H1 (cell line): ENCODE measurements around the gene PCSK1N. TPM values are rescaled to one million over a fixed set of nuclear protein-coding genes. Genes with fewer than 3 reads are reported as not detected.

Source experiments
- PHF8 ChIP-seq: fragments of 200-600 bp; sonication (generic); conservative IDR thresholded peaks from 2 replicates; pipeline ENCODE4 v1.7.1; 2012; ENCODE audit warnings: low read depth, mild to moderate bottlenecking, inconsistent platforms, low read length, moderate library complexity
- RAD21 ChIP-seq, 2 experiments: IDR thresholded peaks in 1 of 2; conservative IDR thresholded peaks in 1 of 2; 2 replicates each; pipeline ENCODE4 v1.6.1; 2011; ENCODE audit warnings: low read depth in 2 of 2, low read length in 2 of 2, improper control_type of control experiment in 1 of 2, inconsistent platforms in 1 of 2, mild to moderate bottlenecking in 1 of 2, moderate library complexity in 1 of 2
- SIN3A ChIP-seq, 2 experiments: IDR thresholded peaks in 1 of 2; conservative IDR thresholded peaks in 1 of 2; 2 replicates each; pipeline ENCODE4 v1.6.1; 2011 to 2012; ENCODE audit warnings: low read length in 2 of 2, improper control_type of control experiment in 1 of 2, low read depth in 1 of 2, mild to moderate bottlenecking in 1 of 2
- polyA plus RNA-seq, 7 experiments: library from polyadenylated mRNA; depleted of rRNA in 3 of 7; stranded (reverse) in 5 of 7; unstranded in 2 of 7; fragments of >200 nt in 5 of 7; fragments of 200-250 nt in 2 of 7; gene quantifications; 1 replicate in 5 of 7; 2 replicates in 1 of 7; 4 replicates in 1 of 7; pipeline versions ENCODE4 v1.2.1 to v1.2.3, GENCODE V29; 2011 to 2013; ENCODE audit warnings: missing spikeins in 2 of 7, mixed read lengths in 2 of 7
- total RNA-seq: library from RNA; stranded (reverse); fragmentation: NEBNext Ultra II Directional; extraction: Animal tissue kit (Norgen Biotek cat#: 25700); gene quantifications from 2 replicates; pipeline ENCODE4 v1.2.1, GENCODE V29; 2021

The PCSK1N gene
- total and polyA plus RNA-seq, 2 of the 8 experiments (the other 6 are each of a cell fraction or from before 2014, with no cell fraction given), result 3.6 to 4.5 TPM

DNA sequence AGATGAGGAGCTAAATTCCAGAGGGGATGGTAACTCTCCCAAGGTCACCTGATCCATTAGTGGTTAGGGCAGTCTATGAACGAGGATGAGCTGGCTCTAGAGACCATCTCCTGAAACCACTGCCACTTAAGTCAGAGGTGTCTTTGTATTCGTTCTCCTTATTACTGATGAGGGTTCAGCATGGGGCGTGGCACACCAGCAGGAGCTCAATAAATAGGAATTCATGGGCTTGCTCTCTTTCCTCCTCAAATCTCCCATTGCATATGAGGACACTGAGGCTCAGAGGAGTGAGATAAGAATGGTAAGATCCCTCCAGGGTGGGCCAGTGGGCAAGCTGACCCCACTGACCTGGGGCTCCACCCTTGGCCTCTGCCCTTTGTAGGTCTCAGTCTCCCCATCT lies 50.7 kb downstream of the PCSK1N start (continued):
- TF ChIP-seq SIN3A (conservative IDR thresholded peaks at IDR 0.05 in 1 of 2, IDR thresholded peaks at IDR 0.05 in 1 of 2; ENCODE audit: low read depth in 1 of 2, low read length in 2 of 2), result no peak
- TF ChIP-seq RAD21 (IDR thresholded peaks at IDR 0.05 in 1 of 2, conservative IDR thresholded peaks at IDR 0.05 in 1 of 2; ENCODE audit: low read depth in 2 of 2, low read length in 2 of 2), result no peak
- TF ChIP-seq PHF8, result no peak
